Fibroblast of upper back skin (primary cell): ENCODE results near the gene TAF1A.

Experiments used
- DNase-seq: peaks from one replicate; pipeline ENCODE4 v3.0.0-alpha.2; 2013

Gene TAF1A

DNA sequence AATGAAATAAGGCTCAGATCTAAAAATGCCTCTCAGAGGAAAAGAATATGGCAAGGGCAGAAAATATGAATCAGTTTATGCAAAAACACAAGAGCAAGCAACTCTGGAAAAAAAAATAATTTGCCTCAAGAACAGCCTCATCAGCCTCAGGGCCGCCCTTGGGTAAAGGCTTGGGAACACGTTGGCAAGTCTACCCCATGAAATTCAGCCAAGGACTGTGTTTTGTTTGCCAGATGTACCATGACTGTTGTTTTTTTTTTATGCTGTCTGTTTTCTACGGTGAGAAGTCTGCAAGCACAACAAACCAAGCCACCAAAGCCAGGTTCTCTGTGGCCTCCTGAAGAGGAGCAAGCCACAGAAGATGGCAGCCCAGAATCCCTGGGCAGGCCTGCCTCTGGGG lies 59.8 kb downstream of the TAF1A start:
- no peak for DNase-seq

DNA sequence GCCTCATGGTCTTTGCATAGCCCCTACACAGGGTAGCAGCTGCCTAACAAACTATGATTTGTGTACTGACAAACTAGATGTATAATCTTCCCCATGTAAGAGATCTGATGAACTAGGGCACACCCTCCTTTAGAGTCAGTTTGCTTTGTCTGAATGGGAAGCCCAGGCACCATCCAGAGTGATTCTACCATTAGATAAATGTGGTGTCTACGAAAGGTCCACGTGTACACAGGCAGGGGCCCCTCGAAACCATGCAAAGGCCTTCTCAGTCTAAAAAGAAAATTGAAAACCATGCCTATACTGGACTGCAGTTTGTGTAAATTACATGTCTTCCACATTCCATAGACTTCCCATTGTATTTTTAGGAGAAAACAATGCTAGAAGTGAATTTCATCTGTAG lies 60.6 kb downstream of the TAF1A start:
- no peak for DNase-seq

DNA sequence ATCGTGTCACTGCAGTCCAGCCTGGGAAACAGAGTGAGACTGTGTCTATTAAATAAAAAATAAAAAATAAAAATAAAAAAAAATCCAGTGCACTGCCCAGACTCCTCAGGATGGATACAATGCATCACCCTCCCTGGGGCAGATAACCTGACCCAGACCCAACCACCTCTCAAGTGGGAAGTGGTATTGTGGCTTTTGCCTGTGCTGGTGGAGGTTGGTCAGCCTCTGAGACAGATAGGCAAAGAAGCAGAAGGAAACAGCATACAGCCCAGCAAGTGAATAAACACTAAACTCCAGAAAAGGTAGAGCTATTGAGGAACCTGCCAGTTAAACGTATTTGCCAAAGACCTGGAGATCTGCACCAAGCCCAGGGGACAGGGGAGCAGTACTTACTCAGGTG lies 63.8 kb downstream of the TAF1A start:
- DNase-seq: no peak

DNA sequence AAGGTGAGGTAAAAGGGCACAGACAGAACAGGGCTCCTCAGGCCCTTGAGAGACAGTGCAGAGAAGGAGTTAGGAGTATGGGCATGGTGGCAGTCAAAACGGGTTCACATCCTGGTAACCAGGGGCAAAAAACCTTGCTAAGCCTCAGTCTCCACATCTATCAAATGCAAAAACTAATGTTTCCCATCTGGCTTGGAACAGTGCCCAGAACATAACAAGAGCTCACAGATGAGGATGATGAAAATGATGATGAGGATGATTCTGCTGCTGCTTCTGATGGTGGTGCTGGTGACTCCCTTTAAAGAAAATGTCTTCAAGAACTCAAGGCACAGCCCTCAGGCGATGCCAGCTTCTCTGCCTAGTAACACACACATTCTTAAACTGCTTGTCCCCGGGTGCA lies 65.9 kb downstream of the TAF1A start:
- peak; percentile 59 for DNase-seq

DNA sequence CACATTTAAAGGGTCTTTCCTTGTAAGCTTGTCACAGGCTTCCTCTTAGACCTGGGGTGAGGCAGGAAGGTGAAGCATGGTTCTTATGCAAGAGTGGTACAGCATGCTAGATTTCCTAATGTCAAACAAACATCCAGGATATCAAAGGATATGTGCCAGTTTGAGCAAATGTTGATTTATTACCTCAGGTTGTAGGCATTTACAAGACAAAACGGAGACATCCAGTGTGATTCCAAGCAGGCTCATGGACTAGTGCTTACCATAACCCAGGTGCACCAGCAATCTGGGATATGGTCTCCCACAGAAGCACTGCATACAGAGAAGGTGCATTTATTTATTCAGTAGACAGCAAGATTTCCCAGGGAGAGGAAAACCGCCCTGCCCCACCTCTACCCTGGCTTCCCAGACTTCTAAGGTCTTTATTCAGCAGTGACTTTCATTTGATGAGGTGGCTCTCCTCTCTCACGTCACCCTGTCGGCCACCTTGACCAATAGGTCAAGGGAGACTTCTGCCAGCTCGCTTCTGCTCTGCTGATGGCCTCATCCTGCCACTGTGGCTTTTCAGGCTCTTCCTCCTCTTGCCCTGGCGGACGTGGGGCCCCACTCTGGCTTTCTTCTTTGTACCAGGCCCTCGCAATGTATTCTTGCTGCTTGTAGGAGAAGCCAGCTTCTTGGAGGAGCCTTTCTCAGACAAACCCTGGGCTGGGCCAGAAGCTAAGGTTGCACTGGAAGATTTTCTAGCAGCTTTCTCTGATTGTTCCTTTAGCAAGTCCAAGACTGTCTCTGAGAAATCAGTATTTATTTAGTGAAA lies 67.4 kb downstream of the TAF1A start:
- no peak for DNase-seq

GRCh38 chr1:222521299-222522104 lies 68.2 kb downstream of the TAF1A start:
- peak; percentile 41 for DNase-seq
